NCI-H2196 treated with DMSO at 0.1 percent for 48 hours (cell line): ENCODE data around the gene ADAMTS9.
A peak's percentile ranks its signal among the peaks of the same experiment; 100 is the strongest.
"Not testable (repeated sequence)": the region's sequence is repeated elsewhere in the genome, so short reads cannot be mapped to it uniquely, and the experiment has no call there.

Experiments
- DNase-seq: peaks from one replicate; lab custom pipeline; 2025; ENCODE audit not compliant: unreplicated experiment; lab: John Stamatoyannopoulos, UW

Gene ADAMTS9

DNA sequence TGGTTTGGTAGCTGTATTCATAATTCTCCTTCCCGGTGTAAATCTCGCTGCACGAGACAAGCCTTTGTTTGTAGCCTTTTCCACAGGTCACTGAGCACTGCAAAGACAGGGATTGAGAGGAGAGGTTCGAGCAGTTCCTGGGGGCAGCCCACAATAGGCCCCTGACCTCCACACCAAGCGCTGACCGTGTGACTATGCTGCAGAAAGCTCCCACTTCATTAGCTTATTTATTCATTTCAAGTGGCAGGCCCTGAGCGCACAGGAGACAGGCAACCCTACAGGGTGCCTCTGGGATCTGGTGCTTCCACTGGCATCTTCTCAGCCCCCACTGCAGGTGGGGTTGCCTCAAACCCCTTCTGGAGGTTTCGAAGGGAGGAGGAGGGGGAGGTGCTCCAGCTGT is 140.9 kb downstream of the ADAMTS9 start:
- no peak for DNase-seq

DNA sequence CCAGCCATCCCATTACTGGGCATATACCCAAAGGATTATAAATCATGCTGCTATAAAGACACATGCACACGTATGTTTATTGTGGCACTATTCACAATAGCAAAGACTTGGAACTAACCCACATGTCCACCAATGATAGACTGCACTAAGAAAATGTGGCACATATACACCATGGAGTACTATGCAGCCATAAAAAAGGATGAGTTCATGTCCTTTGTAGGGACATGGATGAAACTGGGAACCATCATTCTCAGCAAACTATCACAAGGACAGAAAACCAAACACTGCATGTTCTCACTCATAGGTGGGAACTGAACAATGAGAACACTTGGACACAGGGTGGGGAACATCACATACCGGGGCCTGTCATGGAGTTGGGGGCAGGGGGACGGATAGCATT is 142.6 kb downstream of the ADAMTS9 start:
- not testable (repeated sequence) for DNase-seq

DNA sequence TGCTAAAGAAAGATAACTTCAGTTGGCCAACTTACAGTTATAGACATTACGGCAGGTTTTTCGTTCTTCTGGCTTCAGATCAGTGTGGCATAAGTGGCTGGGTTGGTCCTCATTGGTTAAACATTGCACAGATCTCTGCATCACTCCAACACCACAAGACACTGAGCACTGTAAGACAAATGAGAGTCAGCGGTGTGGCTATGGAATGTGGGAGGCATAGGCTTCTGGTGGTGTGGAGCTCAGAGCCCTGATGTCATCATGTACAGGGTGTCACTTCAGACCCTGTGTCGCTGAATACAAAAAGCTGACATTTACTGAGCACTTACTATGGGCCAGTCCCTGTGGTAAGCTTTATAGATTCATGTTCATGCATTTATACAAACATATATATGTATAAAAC is 146.0 kb downstream of the ADAMTS9 start:
- no peak for DNase-seq

- no peak for DNase-seq
These were observed 148.2 kb downstream of the ADAMTS9 start for GRCh38 chr3:64539451-64540196.

- DNase-seq: no peak
These were observed 151.6 kb downstream of the ADAMTS9 start for GRCh38 chr3:64536166-64536565.

GRCh38 chr3:64533617-64534317 is 154.0 kb downstream of the ADAMTS9 start:
- peak; percentile 46 for DNase-seq

- peak; percentile 3 for DNase-seq
These were observed 157.3 kb downstream of the ADAMTS9 start for GRCh38 chr3:64530434-64531049.

DNA sequence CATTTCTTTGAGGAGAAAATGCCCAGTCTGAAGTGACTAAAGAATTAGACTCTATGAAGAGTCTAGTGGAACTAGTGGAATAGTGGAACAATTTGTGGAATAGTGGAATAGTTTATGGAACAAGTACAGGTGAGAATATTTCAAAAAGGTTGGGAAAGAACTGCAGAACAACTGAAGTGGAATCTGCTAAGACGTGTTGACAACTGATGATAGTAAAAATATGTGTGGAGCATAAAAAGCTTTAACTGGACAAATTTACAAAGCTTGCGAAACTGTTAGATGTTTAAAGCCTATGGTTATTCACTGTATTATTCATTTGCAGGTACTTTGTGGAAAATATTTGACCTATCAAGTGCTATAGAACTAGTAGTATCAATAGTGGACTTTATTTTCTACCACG is 164.5 kb downstream of the ADAMTS9 start:
- no peak for DNase-seq

DNA sequence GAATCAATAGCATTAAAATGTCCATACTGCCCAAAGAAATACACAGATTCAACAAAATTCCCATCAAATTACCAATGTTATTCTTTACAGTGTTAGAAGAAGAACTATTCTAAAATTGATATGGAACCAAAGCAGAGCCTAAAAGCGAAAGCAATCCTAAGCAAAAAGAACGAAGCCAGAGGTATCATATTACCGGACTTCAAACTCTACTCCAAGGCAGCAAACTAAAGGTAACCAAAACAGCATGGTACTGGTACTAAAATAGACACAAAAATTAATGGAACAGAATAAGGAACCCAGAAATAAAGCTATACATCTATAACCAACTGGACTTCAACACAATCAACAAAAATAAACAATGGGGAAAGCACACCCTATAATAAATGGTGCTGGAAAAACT is 167.5 kb downstream of the ADAMTS9 start:
- no peak for DNase-seq

GRCh38 chr3:64518950-64519349 is 168.8 kb downstream of the ADAMTS9 start:
- no peak for DNase-seq

DNA sequence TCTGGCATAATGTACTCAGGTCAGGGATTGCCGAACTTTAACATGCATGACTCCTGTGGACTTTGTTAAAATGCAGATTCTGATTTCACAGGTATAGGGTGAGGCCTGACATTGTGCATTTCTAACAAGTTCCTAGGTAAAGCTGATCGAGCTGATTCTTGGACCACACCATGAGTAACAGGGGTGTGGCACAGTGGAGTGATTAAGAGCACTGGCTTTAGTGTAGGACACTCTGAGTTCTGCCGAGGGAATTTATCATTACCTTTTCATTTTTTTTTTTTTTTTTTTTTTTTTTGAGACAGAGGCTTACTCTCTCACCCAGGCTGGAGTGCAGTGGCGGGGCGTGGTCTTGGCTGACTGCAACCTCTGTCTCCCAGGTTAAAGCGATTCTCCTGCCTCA is 169.3 kb downstream of the ADAMTS9 start:
- no peak for DNase-seq

DNA sequence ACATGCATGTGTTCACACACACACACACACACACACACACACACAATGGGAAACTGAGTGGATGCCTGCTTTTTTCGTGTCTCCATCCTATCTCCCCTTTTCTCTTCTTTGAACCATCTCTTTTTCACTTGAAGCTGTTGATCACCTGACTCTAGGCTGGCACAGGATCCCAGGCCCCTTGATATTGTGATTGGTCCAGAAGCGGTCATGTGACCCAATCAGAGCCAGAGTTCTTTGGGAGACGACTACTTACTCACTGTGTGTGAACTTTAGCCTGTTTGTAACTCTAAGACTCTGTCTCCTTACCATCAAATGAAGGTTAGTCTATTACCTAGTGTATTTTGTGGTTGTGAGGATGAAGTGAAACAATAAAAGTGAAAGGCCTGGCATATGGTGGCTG is 172.9 kb downstream of the ADAMTS9 start:
- no peak for DNase-seq

DNA sequence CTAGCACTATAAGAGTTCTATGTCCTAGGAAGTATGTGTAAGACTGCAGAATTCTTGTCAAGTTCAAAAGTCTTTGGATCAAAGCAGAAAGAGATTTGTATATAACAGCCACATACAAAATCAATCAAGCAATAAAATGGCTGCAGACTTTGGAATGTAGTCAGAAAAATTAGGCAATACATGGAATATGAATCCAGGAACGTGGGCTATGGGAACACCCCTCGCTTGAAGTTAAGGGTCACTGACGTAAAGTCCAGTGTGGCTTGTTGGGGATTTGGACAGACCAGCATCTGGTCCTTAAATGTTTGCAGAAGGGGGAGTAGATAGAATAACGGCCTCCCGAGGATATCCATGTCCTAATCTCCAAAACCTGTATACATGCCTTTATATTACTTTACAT is 178.6 kb downstream of the ADAMTS9 start:
- no peak for DNase-seq

DNA sequence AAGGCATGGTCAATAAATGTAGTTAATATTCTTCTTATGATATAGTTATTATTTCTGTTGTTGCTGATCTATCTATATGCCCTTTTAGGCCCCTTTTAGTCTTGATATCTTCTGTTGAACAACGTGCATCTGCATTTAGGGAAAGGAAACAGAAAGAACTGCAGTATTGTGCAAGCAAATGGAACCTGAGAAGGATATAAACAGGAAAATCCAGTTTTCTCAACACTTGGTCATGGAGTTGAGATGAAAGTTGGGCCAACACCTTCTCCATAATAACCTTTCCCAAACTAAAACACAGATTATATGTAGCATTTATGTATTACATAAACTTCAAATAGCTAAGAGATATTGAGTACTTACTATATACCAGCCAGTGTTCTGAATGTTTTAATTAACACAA is 179.7 kb downstream of the ADAMTS9 start:
- no peak for DNase-seq

GRCh38 chr3:64506255-64506654 is 181.5 kb downstream of the ADAMTS9 start:
- DNase-seq: no peak

DNA sequence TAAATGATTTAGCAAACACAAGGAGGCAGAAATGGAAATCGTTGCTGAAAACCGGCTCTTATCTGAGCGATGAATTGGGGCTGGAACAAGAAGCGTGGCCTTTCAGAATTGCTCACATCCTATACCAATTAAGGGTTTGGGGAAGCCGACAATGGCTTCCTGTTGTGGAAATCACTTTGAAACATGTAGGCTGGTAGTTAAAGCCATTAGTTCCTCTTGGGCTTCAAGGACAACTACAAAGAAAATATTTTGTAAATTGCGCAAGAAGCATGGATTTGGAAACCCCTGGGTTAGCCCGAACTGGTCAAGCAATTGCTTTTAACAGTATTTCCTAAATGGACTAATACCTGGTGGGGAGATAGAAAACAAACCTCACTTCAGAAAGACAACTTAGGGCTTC is 182.4 kb downstream of the ADAMTS9 start:
- no peak for DNase-seq

GRCh38 chr3:64502284-64502683 is 185.5 kb downstream of the ADAMTS9 start:
- DNase-seq: no peak

DNA sequence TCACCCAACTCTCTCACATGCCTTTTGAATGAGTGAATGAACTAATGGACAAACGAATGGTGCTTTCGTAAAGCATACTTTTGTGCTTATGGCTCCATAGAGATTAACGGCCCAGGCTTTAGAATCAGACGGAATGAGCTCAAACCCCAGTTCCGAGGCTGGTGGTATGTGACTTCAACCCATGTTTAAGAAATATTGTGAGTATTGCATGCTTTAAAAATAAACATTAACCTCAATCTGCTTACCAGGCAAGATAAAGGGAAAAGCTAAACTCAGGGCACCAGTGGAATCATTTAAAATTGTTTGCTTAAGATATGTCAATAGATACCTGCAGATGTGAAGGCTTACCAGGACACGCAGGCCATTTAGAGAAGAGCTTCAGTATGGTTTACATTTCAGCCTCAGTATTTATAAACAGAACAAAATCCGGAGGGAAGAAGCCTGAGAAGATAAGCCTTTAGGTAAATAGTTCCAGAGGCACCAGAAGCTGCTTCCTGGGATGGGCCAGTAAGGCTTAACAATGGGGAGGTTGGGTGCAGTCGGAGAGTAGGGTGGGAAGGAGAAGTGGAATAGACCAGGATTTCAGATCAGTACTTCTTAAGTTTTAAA is 186.4 kb downstream of the ADAMTS9 start:
- no peak for DNase-seq

GRCh38 chr3:64496786-64497490 is 190.9 kb downstream of the ADAMTS9 start:
- no peak for DNase-seq

- DNase-seq: no peak
These were observed 191.9 kb downstream of the ADAMTS9 start for GRCh38 chr3:64495781-64496334.
